ENCODE measurements around the gene TIGD3. TPM values are rescaled to one million over a fixed set of nuclear protein-coding genes. Genes with fewer than 3 reads are reported as not detected.

TIGD3 gene
- total RNA-seq, 4 donors from 2014 or later, result 0.19 to 0.26 (median 0.20) TPM; not detected in 1

DNA sequence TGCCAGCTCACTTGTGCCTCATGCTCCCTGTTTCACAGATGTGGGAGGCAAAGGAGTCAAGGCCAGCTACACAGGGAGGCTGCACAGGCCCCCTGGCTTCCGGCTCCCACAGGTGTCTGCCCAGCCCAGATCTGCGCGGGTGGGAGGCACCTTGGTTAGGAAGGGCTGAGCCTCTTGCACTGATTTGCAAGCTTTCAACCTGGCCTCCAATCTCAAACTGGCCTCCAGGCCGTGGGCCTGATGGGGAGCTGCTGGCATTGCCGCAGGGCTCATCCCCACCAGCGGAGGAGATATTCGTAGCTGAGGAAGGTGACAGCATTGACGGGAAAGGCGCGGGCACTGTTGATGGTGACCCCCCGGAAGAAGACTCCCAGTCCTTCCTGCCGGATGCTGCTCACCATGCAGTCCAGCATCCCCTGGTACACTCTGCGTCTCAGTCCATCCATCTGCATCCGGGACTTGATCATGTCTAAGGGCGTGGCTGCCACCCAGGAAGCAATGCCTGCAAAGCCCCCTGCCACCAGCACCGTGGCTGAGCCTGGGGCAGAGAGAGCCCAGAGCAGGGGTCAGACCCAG lies 21.7 kb downstream of the TIGD3 start:
- H3K4me3 ChIP-seq (ENCODE audit: low read depth, poor library complexity, severe bottlenecking), result no peak overlapping the region
- no peak for DNase-seq (ENCODE audit: low spot score in 2 of 2)
- intact Hi-C loops (cut with DNase I; ENCODE audit: low total_unique reads), result no loop called here
- 88 to 92% methylated on average over 16 of the region's 16 CpGs for WGBS, 2 donors
- TF ChIP-seq POLR2A (IDR thresholded peaks at IDR 0.05), result no peak
- TF ChIP-seq, protein P1, sequence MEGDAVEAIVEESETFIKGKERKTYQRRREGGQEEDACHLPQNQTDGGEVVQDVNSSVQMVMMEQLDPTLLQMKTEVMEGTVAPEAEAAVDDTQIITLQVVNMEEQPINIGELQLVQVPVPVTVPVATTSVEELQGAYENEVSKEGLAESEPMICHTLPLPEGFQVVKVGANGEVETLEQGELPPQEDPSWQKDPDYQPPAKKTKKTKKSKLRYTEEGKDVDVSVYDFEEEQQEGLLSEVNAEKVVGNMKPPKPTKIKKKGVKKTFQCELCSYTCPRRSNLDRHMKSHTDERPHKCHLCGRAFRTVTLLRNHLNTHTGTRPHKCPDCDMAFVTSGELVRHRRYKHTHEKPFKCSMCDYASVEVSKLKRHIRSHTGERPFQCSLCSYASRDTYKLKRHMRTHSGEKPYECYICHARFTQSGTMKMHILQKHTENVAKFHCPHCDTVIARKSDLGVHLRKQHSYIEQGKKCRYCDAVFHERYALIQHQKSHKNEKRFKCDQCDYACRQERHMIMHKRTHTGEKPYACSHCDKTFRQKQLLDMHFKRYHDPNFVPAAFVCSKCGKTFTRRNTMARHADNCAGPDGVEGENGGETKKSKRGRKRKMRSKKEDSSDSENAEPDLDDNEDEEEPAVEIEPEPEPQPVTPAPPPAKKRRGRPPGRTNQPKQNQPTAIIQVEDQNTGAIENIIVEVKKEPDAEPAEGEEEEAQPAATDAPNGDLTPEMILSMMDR (IDR thresholded peaks at IDR 0.05), result no peak

GRCh38 chr11:65377036-65377435 lies 22.5 kb downstream of the TIGD3 start:
- TF ChIP-seq, protein P1 (IDR thresholded peaks at IDR 0.05), result no peak
- no peak for TF ChIP-seq POLR2A (IDR thresholded peaks at IDR 0.05)
- no peak for DNase-seq (ENCODE audit: low spot score in 2 of 2)
- no peak overlapping the region for H3K4me3 ChIP-seq (ENCODE audit: low read depth, poor library complexity, severe bottlenecking)
- intact Hi-C loops (cut with DNase I; ENCODE audit: low total_unique reads), result no loop called here
- WGBS, 2 donors, result 63 to 65% methylated on average over 8 of the region's 8 CpGs

DNA sequence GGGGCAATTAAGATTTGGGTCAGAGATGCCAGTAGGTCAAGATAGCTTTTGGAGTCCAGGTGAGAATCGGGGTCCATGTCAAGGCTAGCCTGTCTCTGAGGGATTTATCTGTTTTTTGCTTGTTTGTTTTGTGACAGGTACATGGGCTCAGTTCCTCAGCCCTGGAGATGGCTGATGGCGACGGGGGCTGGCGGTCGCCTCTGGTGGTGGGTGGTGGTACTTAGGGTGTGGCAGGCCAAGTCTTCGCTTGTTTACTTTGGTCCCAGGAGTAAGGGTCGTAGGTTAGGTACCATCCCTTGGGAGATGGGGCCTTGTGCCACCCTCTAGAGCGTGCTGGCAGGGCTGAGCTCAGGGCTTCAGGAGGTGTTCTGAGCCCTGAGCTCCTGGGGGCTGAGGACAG lies 23.2 kb downstream of the TIGD3 start:
- no peak overlapping the region for H3K4me3 ChIP-seq (ENCODE audit: low read depth, poor library complexity, severe bottlenecking)
- no peak for TF ChIP-seq POLR2A (IDR thresholded peaks at IDR 0.05)
- TF ChIP-seq, protein P1 (IDR thresholded peaks at IDR 0.05), result no peak
- intact Hi-C loops (cut with DNase I; ENCODE audit: low total_unique reads), result no loop called here
- DNase-seq (ENCODE audit: low spot score in 2 of 2), result no peak
- WGBS, 2 donors, result 84 to 95% methylated on average over 8 of the region's 8 CpGs

DNA sequence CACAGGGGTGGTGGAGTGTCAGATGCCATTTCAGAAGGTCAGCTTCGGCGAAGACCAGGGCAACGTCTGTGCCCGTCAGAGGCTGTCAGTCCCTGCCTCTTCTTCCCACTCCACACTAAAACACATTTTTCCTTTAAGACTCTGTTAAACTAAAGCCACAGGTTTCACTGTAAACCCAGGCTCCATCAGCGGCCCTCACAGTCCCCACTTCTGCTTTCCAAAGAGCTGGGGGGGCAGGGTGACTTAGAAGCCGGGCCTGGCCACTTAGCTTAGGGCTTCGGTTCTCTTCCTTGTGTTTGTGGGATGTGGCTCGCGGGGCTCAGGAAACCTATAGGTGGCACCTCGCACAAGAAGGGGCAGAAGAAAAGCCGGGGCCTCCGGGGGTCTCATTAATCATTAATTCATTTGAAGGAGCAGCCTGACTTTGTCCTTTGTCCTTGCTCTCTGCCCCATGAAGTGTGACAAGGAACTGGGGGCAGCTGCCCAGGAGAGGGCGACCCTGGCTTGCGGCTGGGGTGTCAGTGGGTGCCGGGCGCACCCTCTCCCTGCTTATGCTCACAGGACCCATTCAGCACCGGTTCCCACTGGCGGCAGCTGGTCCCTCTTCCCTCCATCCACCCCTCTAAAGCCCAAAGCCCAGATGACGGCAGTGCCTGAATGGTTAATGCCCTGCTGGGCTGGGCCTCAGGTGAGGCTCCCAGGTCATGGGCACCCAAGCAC lies 23.8 kb downstream of the TIGD3 start:
- intact Hi-C loops (cut with DNase I; ENCODE audit: low total_unique reads), result no loop called here
- TF ChIP-seq, protein P1 (IDR thresholded peaks at IDR 0.05), result no peak
- TF ChIP-seq POLR2A (IDR thresholded peaks at IDR 0.05), result no peak
- no peak overlapping the region for H3K4me3 ChIP-seq (ENCODE audit: low read depth, poor library complexity, severe bottlenecking)
- no peak for DNase-seq (ENCODE audit: low spot score in 2 of 2)
- 82 to 86% methylated on average over 16 to 19 of the region's 19 CpGs for WGBS, 2 donors

DNA sequence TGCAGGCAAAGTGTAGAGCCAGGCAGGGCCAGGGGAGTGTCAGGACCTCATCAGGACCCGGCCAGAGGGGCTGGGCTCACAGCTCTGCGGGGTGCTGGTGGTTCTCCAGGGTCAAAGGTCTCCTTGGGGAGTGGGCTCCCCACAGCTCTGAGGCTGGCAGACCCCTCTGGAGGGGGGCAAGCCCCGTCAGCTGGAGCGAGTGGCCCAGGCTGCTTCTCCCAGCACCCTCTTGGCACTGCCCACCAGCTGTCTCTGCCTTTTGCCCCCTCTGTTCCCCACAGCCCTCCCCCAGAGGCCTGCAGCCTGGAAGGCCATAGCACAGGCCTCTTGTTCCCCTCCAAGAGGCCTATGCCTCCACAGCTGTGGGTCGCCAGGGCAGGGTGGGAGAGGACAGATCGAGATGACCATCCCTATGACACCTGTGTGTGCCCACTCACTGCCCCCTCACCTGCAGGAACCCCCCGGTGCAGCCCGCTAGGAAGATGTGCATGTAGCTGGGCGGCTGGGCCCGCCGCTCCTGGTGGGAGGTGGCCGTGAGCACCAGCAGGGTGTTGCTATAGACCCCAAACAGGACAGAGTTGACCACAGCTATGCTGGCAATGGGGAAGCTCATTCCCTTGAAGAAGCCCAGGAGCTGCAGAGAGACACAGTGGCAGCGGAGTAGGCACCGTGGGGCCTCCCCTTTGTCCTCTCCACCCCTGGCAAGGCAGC lies 24.5 kb downstream of the TIGD3 start:
- no peak overlapping the region for H3K4me3 ChIP-seq (ENCODE audit: low read depth, poor library complexity, severe bottlenecking)
- DNase-seq (ENCODE audit: low spot score in 2 of 2), result no peak
- 93 to 95% methylated on average over 12 of the region's 14 CpGs for WGBS, 2 donors
- intact Hi-C loops (cut with DNase I; ENCODE audit: low total_unique reads), result no loop called here
- TF ChIP-seq, protein P1 (IDR thresholded peaks at IDR 0.05), result no peak
- no peak for TF ChIP-seq POLR2A (IDR thresholded peaks at IDR 0.05)

All from lower leg skin (tissue), 4 donors.